ENCODE measurements around the gene ZBTB17.
"Not testable (repeated sequence)": the region's sequence is repeated elsewhere in the genome, so short reads cannot be mapped to it uniquely, and the experiment has no call there.

ZBTB17 gene

DNA sequence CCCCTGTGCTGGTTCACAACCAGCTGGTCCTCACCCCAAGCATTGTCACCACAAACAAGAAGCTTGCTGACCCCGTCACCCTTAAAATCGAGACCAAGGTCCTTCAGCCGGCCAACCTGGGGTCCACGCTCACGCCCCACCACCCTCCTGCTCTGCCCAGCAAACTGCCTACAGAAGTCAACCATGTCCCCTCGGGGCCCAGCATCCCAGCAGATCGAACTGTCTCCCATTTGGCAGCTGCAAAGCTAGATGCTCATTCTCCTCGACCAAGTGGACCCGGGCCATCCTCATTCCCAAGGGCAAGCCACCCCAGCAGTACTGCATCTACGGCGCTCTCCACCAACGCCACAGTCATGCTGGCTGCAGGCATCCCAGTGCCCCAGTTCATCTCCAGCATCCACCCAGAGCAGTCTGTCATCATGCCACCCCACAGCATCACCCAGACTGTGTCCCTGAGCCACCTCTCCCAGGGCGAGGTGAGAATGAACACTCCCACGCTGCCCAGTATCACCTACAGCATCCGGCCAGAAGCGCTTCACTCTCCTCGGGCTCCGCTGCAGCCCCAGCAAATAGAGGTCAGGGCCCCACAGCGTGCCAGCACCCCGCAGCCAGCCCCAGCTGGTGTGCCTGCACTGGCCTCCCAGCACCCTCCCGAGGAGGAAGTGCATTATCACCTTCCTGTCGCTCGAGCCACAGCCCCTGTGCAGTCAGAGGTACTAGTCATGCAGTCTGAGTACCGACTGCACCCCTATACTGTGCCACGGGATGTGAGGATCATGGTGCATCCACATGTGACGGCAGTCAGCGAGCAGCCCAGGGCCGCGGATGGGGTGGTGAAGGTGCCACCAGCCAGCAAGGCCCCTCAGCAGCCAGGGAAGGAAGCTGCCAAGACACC lies 40.6 kb downstream of the ZBTB17 start:
- Mint-ChIP-seq H3K9me3 (no peaks in the 10 kb centered on the region), H3K4me1 (ENCODE audit: low read depth) (peaks cover 10% of the 10 kb centered on the region), H3K27ac (no peak overlapping the region), H3K4me3 (no peak overlapping the region), H3K36me3 (ENCODE audit: low read depth) (peaks cover 81% of the 10 kb centered on the region), H3K27me3 (no peaks in the 10 kb centered on the region)

DNA sequence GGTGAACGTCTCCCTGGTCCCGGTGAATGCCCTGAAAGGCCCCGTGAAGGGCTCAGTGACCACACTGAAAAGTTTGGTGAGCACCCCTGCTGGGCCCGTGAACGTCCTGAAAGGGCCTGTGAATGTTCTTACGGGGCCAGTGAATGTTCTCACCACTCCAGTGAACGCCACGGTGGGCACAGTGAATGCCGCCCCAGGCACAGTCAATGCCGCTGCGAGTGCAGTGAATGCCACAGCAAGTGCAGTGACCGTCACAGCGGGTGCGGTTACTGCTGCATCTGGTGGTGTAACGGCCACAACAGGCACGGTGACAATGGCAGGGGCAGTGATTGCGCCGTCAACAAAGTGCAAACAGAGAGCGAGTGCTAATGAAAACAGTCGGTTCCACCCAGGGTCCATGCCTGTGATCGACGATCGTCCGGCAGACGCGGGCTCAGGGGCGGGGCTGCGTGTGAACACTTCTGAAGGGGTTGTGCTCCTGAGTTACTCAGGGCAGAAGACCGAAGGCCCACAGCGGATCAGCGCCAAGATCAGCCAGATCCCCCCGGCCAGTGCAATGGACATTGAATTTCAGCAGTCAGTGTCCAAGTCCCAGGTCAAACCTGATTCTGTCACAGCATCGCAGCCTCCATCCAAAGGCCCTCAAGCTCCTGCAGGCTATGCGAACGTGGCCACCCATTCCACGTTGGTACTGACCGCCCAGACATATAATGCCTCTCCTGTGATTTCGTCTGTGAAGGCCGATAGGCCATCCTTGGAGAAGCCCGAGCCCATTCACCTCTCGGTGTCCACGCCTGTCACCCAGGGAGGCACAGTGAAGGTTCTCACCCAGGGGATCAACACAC lies 41.5 kb downstream of the ZBTB17 start:
- Mint-ChIP-seq H3K9me3 (no peaks in the 10 kb centered on the region), H3K36me3 (ENCODE audit: low read depth) (peaks cover 82% of the 10 kb centered on the region), H3K4me3 (no peak overlapping the region), H3K27ac (no peak overlapping the region), H3K27me3 (no peaks in the 10 kb centered on the region), H3K4me1 (ENCODE audit: low read depth) (peaks cover 10% of the 10 kb centered on the region)

DNA sequence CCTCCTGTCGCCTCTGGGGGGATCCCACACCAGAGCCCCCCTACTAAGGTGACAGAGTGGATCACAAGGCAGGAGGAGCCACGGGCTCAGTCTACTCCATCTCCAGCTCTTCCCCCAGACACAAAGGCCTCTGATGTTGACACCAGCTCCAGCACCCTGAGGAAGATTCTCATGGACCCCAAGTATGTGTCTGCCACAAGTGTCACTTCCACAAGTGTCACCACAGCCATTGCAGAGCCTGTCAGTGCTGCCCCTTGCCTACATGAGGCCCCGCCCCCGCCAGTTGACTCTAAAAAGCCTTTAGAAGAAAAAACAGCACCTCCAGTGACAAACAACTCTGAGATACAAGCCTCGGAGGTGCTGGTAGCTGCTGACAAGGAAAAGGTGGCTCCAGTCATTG lies 42.2 kb downstream of the ZBTB17 start:
- Mint-ChIP-seq H3K36me3 (ENCODE audit: low read depth) (peaks cover 85% of the 10 kb centered on the region), H3K9me3 (no peaks in the 10 kb centered on the region), H3K27me3 (no peaks in the 10 kb centered on the region), H3K27ac (no peak overlapping the region), H3K4me1 (ENCODE audit: low read depth) (peaks cover 10% of the 10 kb centered on the region), H3K4me3 (no peak overlapping the region)

DNA sequence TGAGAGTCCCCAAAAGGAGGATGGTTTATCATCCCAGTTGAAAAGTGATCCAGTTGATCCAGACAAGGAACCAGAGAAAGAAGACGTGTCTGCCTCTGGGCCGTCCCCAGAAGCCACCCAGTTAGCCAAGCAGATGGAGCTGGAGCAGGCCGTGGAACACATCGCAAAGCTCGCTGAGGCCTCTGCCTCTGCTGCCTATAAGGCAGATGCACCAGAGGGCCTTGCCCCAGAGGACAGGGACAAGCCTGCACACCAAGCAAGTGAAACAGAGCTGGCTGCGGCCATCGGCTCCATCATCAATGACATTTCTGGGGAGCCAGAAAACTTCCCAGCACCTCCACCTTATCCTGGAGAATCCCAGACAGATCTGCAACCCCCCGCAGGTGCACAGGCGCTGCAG lies 43.3 kb downstream of the ZBTB17 start:
- H3K4me3 Mint-ChIP-seq = no peak overlapping the region

DNA sequence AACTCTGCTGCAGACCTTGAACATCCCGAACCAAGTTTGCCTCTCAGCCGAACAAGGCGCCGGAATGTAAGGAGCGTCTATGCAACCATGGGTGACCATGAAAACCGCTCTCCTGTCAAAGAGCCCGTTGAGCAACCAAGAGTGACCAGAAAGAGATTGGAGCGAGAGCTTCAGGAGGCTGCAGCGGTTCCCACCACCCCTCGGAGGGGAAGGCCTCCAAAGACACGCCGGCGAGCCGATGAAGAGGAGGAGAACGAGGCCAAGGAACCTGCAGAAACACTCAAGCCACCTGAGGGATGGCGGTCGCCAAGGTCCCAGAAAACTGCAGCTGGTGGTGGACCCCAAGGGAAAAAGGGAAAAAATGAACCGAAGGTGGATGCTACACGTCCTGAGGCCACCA lies 44.0 kb downstream of the ZBTB17 start:
- peaks cover 93% of the 10 kb centered on the region for H3K36me3 Mint-ChIP-seq (ENCODE audit: low read depth)
- no peaks in the 10 kb centered on the region for H3K27me3 Mint-ChIP-seq
- no peak overlapping the region for H3K27ac Mint-ChIP-seq
- peaks cover 7% of the 10 kb centered on the region for H3K4me1 Mint-ChIP-seq (ENCODE audit: low read depth)
- H3K9me3 Mint-ChIP-seq = no peaks in the 10 kb centered on the region
- no peak overlapping the region for H3K4me3 Mint-ChIP-seq

More for the DNA sequence above, 43.3 kb downstream of the ZBTB17 start:
- peaks cover 92% of the 10 kb centered on the region for H3K36me3 Mint-ChIP-seq (ENCODE audit: low read depth)
- H3K9me3 Mint-ChIP-seq = no peaks in the 10 kb centered on the region
- peaks cover 10% of the 10 kb centered on the region for H3K4me1 Mint-ChIP-seq (ENCODE audit: low read depth)
- no peaks in the 10 kb centered on the region for H3K27me3 Mint-ChIP-seq
- H3K27ac Mint-ChIP-seq = peak overlapping the region; percentile 34

DNA sequence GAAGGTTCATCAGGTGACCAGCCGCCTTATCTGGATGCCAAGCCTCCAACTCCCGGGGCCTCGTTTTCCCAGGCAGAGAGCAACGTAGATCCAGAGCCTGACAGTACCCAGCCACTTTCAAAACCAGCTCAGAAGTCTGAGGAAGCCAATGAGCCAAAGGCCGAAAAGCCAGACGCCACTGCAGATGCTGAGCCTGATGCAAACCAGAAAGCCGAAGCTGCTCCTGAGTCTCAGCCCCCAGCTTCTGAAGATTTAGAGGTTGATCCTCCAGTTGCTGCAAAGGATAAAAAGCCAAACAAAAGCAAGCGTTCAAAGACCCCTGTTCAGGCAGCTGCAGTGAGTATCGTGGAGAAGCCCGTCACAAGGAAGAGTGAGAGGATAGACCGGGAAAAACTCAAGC lies 44.5 kb downstream of the ZBTB17 start:
- Mint-ChIP-seq H3K36me3 (ENCODE audit: low read depth) (peaks cover 94% of the 10 kb centered on the region), H3K9me3 (no peaks in the 10 kb centered on the region)

DNA sequence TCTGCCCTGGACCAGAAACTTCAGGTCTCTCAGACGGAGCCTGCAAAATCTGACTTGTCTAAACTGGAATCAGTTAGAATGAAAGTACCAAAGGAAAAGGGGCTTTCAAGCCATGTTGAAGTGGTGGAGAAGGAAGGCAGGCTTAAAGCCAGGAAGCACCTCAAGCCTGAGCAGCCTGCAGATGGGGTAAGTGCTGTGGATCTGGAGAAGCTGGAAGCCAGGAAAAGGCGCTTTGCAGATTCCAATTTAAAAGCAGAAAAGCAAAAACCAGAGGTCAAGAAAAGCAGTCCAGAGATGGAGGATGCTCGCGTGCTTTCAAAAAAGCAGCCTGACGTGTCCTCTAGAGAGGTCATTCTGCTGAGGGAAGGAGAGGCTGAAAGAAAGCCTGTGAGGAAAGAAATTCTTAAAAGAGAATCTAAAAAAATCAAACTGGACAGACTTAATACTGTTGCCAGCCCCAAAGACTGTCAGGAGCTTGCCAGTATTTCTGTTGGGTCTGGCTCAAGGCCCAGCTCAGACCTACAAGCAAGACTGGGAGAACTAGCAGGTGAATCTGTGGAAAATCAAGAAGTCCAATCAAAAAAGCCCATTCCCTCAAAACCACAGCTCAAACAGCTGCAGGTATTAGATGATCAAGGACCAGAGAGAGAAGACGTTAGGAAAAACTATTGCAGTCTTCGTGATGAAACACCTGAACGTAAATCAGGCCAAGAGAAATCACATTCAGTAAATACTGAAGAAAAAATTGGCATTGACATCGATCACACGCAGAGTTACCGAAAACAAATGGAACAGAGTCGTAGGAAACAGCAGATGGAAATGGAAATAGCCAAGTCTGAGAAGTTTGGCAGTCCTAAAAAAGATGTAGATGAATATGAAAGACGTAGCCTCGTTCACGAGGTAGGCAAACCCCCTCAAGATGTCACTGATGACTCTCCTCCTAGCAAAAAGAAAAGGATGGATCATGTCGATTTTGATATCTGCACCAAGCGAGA lies 46.6 kb downstream of the ZBTB17 start:
- Mint-ChIP-seq H3K9me3 (no peaks in the 10 kb centered on the region), H3K4me1 (ENCODE audit: low read depth) (peaks cover 7% of the 10 kb centered on the region), H3K27me3 (no peaks in the 10 kb centered on the region), H3K36me3 (ENCODE audit: low read depth) (peaks cover 81% of the 10 kb centered on the region), H3K27ac (peak overlapping the region; percentile 52), H3K4me3 (no peak overlapping the region)

More for the DNA sequence above, 44.5 kb downstream of the ZBTB17 start:
- Mint-ChIP-seq H3K4me3 (no peak overlapping the region), H3K4me1 (ENCODE audit: low read depth) (peaks cover 7% of the 10 kb centered on the region), H3K27me3 (no peaks in the 10 kb centered on the region), H3K27ac (no peak overlapping the region)

DNA sequence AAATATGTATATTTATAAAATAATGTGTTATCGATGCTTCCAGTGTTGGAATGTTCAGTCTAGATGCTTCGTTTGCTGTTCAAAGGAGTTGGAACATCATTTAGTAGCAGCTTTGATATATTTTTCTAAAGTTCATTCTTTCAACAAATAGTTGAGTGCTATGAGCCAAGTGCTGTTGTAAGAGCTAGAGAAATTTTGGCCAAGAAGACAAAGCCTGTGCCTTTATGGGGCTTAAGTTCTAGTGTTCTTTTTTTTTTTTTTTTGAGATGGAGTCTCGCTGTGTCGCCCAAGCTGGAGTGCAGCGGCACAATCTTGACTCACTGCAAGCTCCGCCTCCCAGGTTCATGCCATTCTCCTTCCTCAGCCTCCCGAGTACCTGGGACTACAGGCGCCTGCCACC lies 49.5 kb downstream of the ZBTB17 start:
- H3K4me1 Mint-ChIP-seq (ENCODE audit: low read depth); H3K27me3 Mint-ChIP-seq; H3K27ac Mint-ChIP-seq; H3K9me3 Mint-ChIP-seq; H3K4me3 Mint-ChIP-seq: not testable (repeated sequence)
- H3K36me3 Mint-ChIP-seq (ENCODE audit: low read depth) = peaks cover 77% of the 10 kb centered on the region

DNA sequence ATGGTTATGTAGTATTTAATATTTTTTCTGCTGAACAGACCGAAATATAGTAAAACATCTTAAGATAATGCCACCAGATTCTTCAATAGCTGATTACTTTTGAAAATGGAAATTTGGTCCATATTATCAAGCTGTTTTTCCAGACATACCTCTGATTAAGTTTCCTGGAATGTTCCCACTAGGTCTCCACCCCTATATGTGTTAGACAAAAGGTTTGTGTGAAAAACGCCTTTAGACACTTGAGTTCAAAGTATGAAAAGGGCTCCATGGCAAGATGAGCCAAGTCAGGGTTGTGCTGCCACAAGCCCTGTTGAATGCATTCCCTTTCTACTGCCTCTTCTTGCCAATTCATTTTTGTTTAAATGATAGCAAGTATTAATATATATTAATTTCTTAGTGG lies 52.7 kb downstream of the ZBTB17 start:
- peaks cover 74% of the 10 kb centered on the region for H3K36me3 Mint-ChIP-seq (ENCODE audit: low read depth)
- no peaks in the 10 kb centered on the region for H3K9me3 Mint-ChIP-seq
- no peak overlapping the region for H3K4me3 Mint-ChIP-seq
- H3K27ac Mint-ChIP-seq = no peak overlapping the region
- H3K4me1 Mint-ChIP-seq (ENCODE audit: low read depth) = peaks cover 30% of the 10 kb centered on the region
- H3K27me3 Mint-ChIP-seq = no peaks in the 10 kb centered on the region

DNA sequence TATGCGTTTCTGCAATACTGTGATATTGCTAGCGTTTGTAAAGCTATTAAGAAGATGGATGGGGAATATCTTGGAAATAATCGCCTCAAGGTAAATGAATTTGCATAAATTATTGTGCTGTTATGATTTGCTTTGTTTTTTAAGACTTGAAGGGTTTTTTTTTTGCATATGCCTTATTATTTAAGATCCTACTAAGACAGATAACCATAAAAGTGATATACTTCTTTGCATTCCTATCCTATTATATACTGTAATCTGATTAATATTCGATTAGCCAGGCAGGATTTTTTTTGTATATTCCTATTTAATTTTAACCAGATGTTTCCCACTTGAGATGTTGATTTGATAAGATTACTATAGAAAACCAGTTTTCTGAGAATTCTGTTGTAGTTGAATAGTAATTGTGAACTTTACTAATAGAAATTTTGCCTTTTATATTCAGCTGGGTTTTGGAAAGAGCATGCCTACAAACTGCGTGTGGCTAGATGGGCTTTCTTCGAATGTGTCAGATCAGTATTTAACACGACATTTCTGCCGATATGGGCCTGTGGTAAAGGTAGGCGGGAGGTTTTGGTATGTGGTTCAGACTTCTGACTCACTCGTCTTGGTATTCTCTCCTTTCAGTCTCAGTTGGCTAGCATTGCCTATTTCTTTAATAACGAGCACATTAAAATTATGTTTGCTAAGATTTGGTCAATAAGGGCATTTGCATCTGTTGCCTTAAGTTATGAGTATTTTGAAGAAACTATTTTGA lies 56.8 kb downstream of the ZBTB17 start:
- Mint-ChIP-seq H3K9me3 (no peaks in the 10 kb centered on the region), H3K36me3 (ENCODE audit: low read depth) (peaks cover 81% of the 10 kb centered on the region), H3K27me3 (no peaks in the 10 kb centered on the region), H3K27ac (peak overlapping the region; percentile 86), H3K4me1 (ENCODE audit: low read depth) (peaks cover 66% of the 10 kb centered on the region), H3K4me3 (peak overlapping the region; percentile 48)

DNA sequence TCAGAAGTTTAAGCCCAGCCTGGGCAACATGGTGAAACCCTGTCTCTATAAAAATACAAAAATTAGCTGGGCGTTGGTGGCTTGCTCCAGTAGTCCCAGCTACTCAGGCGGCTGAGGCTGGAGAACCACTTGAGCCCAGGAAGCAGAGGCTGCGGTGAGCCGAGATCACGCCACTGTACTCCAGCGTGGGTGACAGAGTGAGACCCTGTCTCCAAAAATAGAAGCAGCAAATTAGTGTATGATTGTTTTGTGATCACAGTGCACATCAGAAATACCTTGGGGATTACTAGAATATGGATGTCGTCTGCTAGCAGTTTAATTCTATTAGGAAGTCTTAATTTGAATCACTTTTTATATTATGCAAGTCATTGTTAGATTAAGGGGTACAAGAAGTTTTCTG lies 59.0 kb downstream of the ZBTB17 start:
- H3K4me3 Mint-ChIP-seq = peak overlapping the region; percentile 17
- peak overlapping the region; percentile 81 for H3K27ac Mint-ChIP-seq
- H3K27me3 Mint-ChIP-seq = no peaks in the 10 kb centered on the region
- no peaks in the 10 kb centered on the region for H3K9me3 Mint-ChIP-seq
- H3K36me3 Mint-ChIP-seq (ENCODE audit: low read depth) = peaks cover 81% of the 10 kb centered on the region
- peaks cover 69% of the 10 kb centered on the region for H3K4me1 Mint-ChIP-seq (ENCODE audit: low read depth)

DNA sequence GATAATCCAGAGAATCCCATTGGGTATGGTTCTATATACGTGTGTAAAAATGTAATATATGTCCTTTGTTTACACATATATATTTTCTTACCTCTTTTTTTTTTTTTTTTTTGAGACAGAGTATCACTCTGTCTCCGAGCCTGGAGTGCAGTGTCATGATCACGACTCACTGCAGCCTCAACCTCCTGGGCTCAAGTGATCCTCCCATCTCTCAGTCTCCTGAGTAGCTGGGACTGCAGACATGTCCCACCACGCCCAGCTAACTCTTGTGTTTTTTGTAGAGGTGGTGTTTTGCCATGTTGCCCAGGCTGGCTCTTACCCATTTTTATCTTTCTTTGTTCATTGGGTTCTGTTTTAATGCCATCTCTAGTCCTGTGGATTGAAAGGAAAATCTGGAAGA lies 59.5 kb downstream of the ZBTB17 start:
- peaks cover 78% of the 10 kb centered on the region for H3K36me3 Mint-ChIP-seq (ENCODE audit: low read depth)
- H3K4me1 Mint-ChIP-seq (ENCODE audit: low read depth) = peaks cover 67% of the 10 kb centered on the region
- H3K9me3 Mint-ChIP-seq = no peaks in the 10 kb centered on the region
- peak overlapping the region; percentile 50 for H3K4me3 Mint-ChIP-seq
- H3K27ac Mint-ChIP-seq = peak overlapping the region; percentile 81
- no peaks in the 10 kb centered on the region for H3K27me3 Mint-ChIP-seq

DNA sequence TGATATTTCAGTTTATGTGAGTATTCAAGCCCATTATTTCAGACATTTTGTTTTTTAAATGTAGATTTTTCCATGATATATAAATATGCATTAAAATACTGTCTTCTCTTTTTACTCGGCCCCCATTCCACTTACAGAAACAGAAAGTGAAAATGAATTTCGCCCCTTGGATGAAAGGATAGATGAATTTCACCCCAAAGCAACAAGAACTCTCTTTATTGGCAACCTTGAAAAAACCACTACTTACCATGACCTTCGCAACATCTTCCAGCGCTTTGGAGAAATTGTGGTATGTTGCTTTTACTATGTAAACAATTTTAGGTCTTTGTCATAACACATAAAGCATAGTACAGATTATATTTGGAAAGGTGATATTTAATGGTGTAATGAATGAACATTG lies 59.9 kb downstream of the ZBTB17 start:
- peak overlapping the region; percentile 72 for H3K27ac Mint-ChIP-seq
- peaks cover 64% of the 10 kb centered on the region for H3K4me1 Mint-ChIP-seq (ENCODE audit: low read depth)
- peaks cover 78% of the 10 kb centered on the region for H3K36me3 Mint-ChIP-seq (ENCODE audit: low read depth)
- H3K9me3 Mint-ChIP-seq = no peaks in the 10 kb centered on the region
- no peaks in the 10 kb centered on the region for H3K27me3 Mint-ChIP-seq
- H3K4me3 Mint-ChIP-seq = peak overlapping the region; percentile 50

DNA sequence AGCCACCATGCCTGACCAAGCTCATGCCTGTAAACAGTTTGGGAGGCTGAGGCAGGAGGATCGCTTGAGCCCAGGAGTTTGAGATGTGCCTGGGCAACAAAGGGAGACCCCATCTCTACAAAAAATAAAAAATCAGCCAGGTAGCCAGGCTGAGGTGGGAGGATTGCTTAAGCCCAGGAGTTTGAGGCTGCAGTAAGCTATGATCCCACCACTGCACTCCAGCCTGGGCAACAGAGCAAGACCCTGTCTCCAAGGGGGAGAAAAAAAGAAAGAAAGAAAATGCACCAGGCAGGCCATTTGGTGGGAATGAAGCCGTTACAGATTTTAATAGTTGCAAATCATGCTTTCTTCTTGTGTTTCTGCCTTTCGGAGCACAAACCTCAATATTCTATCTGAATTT lies 62.3 kb downstream of the ZBTB17 start:
- not testable (repeated sequence) for H3K9me3 Mint-ChIP-seq, H3K27ac Mint-ChIP-seq, H3K4me3 Mint-ChIP-seq, H3K27me3 Mint-ChIP-seq
- H3K4me1 Mint-ChIP-seq (ENCODE audit: low read depth) = peaks cover 48% of the 10 kb centered on the region
- peaks cover 76% of the 10 kb centered on the region for H3K36me3 Mint-ChIP-seq (ENCODE audit: low read depth)
